Type B pancreatic cell (in vitro differentiated cells): ENCODE data around the gene WEE1. TPM values are rescaled to one million over a fixed set of nuclear protein-coding genes. Genes with fewer than 3 reads are reported as not detected.
"Not testable (repeated sequence)": the region's sequence is repeated elsewhere in the genome, so short reads cannot be mapped to it uniquely, and the experiment has no call there.

ENCODE experiments used
- DNase-seq: peaks from one replicate; pipeline ENCODE4 v3.0.0; 2021; ENCODE audit warnings: mixed read lengths; ENCODE audit not compliant: unreplicated experiment; ENCODE audit errors: extremely low spot score
- H3K27ac Mint-ChIP-seq: 2 replicates; pipeline ENCODE4 v1.8.0; 2021; ENCODE audit warnings: mild to moderate bottlenecking, mixed read lengths
- H3K27me3 Mint-ChIP-seq: 2 replicates; pipeline ENCODE4 v1.8.0; 2021; ENCODE audit warnings: mixed read lengths
- H3K36me3 Mint-ChIP-seq: 2 replicates; pipeline ENCODE4 v1.8.0; 2021; ENCODE audit warnings: mixed read lengths
- H3K4me1 Mint-ChIP-seq: one replicate; pipeline ENCODE4 v1.8.0; 2021; ENCODE audit warnings: mixed read lengths; ENCODE audit not compliant: unreplicated experiment
- H3K4me3 Mint-ChIP-seq: 2 replicates; pipeline ENCODE4 v1.8.0; 2021; ENCODE audit warnings: mild to moderate bottlenecking, mixed read lengths
- H3K9me3 Mint-ChIP-seq: 2 replicates; pipeline ENCODE4 v1.8.0; 2021; ENCODE audit warnings: mixed read lengths
- total RNA-seq: library from RNA; stranded (reverse); gene quantifications from 2 replicates; pipeline ENCODE4 v1.2.1, GENCODE V29; 2021; ENCODE audit warnings: low replicate concordance
- TF ChIP-seq, protein P1 (sequence below): fragments of 200-600 bp; sonication (generic); conservative IDR thresholded peaks from 2 replicates; pipeline ENCODE4 v1.5.0; 2021; ENCODE audit warnings: antibody characterized with exemption, mild to moderate bottlenecking

The WEE1 gene
- total RNA-seq, 1 donor from 2014 or later: 80.1 TPM

DNA sequence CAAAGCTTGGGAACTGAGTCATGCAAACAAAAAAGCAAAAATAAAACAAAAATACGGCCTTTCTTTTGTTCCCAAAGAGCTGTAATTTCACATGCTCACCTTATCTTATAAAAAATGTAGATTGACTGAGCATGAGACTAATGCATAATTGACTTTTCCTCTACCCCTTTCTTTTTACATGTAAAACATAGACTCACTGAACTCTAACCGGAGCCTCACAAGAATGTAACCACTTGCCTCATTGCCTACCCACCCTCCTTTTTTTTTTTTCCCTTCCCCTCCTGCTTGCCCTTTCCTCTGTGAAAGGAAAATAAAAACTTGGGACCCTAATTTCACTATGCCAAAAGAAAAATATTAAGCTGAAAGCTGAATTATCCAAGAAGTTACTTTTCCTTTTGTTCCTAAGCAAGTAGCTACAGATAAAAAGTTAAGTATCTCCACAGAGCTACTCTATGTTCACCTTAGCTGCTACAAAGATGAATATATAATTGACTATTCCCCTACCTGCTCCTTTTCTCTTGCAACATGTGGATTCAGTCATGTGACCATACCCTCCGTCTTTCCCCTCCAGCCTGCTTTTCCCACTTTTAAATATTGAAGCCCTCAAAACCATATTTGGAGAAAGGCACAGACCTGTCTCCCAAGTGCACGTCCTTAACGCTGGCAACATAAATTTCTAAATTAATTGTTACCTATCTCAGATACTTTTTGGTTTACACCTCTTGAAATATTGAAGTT lies 39.6 kb upstream of the WEE1 start:
- Mint-ChIP-seq H3K27ac (peak overlapping the region; percentile 85), H3K27me3 (no peaks in the 10 kb centered on the region), H3K4me1 (peaks cover 30% of the 10 kb centered on the region), H3K36me3 (no peaks in the 10 kb centered on the region), H3K9me3 (no peaks in the 10 kb centered on the region), H3K4me3 (peak overlapping the region; percentile 59)
- TF ChIP-seq, protein P1, sequence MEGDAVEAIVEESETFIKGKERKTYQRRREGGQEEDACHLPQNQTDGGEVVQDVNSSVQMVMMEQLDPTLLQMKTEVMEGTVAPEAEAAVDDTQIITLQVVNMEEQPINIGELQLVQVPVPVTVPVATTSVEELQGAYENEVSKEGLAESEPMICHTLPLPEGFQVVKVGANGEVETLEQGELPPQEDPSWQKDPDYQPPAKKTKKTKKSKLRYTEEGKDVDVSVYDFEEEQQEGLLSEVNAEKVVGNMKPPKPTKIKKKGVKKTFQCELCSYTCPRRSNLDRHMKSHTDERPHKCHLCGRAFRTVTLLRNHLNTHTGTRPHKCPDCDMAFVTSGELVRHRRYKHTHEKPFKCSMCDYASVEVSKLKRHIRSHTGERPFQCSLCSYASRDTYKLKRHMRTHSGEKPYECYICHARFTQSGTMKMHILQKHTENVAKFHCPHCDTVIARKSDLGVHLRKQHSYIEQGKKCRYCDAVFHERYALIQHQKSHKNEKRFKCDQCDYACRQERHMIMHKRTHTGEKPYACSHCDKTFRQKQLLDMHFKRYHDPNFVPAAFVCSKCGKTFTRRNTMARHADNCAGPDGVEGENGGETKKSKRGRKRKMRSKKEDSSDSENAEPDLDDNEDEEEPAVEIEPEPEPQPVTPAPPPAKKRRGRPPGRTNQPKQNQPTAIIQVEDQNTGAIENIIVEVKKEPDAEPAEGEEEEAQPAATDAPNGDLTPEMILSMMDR: no peak
- DNase-seq: no peak

DNA sequence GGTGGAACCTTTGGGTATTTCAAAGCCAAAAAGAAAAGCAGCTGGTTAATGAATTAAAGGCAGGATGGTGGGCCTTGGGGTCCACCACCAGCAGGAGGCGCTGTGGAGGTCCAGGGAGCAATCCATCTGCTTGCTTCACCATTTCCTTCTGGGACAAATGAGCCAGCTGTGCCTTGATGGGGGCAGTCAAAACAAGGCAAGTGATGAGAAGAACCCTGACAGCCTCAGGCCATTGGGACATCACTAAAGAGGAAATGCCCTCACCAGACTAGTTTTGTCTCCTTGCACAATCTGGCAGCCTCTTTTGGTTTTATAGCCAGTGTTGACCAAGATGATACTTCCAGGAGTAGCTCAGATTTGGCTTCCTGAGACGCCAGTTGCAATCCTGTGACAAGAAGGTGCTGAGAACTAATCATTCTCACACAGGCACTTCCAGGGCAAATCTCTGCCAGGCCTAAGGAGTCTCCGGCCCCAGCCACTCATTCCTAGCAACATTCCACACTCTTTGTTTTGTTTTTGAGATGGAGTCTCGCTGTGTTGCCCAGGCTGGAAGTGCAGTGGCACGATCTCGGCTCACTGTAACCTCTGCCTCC lies 38.2 kb upstream of the WEE1 start:
- no peak overlapping the region for H3K4me3 Mint-ChIP-seq
- no peaks in the 10 kb centered on the region for H3K36me3 Mint-ChIP-seq
- H3K27ac Mint-ChIP-seq: no peak overlapping the region
- peaks cover 19% of the 10 kb centered on the region for H3K4me1 Mint-ChIP-seq
- no peaks in the 10 kb centered on the region for H3K27me3 Mint-ChIP-seq
- TF ChIP-seq, protein P1: peak; percentile 86
- no peak for DNase-seq
- no peaks in the 10 kb centered on the region for H3K9me3 Mint-ChIP-seq

- no peak overlapping the region for H3K27ac Mint-ChIP-seq
- TF ChIP-seq, protein P1: no peak
- H3K4me1 Mint-ChIP-seq: peaks cover 11% of the 10 kb centered on the region
- no peaks in the 10 kb centered on the region for H3K9me3 Mint-ChIP-seq
- no peak for DNase-seq
- no peaks in the 10 kb centered on the region for H3K27me3 Mint-ChIP-seq
- no peak overlapping the region for H3K4me3 Mint-ChIP-seq
- H3K36me3 Mint-ChIP-seq: no peaks in the 10 kb centered on the region
Observed at GRCh38 chr11:9538548-9538947, 34.9 kb upstream of the WEE1 start.

- not testable (repeated sequence) for DNase-seq, H3K27ac Mint-ChIP-seq, H3K36me3 Mint-ChIP-seq, H3K9me3 Mint-ChIP-seq, H3K4me1 Mint-ChIP-seq, H3K4me3 Mint-ChIP-seq, H3K27me3 Mint-ChIP-seq
Observed at GRCh38 chr11:9549216-9549615, 24.3 kb upstream of the WEE1 start.

DNA sequence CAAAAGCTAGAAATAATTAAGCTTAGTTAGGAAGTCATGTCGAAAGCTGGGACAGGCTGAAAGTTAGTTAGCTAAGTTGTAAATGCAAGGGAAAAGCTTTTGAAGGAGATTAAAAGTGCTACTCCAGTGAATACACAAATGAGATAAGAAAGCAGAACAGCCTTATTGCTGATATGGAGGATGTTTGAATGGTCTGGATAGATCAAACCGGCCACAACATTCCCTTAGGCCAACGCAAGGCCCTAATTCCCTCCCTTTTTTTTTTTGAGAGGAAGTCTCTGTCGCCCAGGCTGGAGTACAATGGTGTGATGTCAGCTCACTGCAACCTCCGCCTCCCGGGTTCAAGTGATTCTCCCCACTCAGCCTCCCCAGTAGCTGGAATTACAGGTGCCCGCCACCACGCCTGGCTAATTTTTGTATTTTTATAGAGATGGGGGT lies 23.3 kb upstream of the WEE1 start:
- TF ChIP-seq, protein P1: no peak
- Mint-ChIP-seq H3K4me1 (peaks cover 9% of the 10 kb centered on the region), H3K9me3 (no peaks in the 10 kb centered on the region), H3K27me3 (no peaks in the 10 kb centered on the region), H3K4me3 (no peak overlapping the region), H3K27ac (no peak overlapping the region), H3K36me3 (no peaks in the 10 kb centered on the region)
- DNase-seq: no peak

DNA sequence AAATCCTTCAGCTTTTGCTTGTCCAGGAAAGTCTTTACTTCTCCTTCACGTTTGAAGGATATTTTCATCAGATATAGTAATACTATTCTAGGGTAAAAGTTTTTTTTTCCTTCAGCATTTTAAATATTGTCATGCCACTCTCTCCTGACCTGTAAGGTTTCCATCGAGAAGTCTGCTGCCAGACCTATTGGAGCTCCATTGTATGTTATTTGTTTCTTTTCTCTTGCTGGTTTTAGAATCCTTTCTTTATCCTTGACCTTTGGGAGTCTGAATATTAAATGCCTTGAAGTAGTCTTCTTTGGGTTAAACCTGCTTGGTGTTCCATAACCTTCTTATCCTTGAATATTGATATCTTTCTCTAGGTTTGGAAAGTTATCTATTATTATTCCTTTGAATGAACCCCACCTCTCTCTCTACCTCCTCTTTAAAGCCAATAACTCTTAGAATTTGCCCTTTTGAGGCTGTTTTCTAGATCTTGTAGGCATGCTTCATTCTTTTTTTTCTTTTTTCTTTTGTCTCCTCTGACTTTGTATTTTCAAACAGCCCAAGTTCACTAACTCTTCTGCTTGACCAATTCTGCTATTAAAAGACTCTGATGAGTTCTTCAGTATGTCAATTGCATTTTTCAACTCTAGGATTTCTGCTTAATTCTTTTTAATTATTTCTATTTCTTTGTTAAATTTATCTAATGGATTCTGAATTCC lies 12.0 kb upstream of the WEE1 start:
- TF ChIP-seq, protein P1: no peak
- H3K4me1 Mint-ChIP-seq: peaks cover 9% of the 10 kb centered on the region
- no peak overlapping the region for H3K4me3 Mint-ChIP-seq
- no peak for DNase-seq
- H3K9me3 Mint-ChIP-seq: peaks cover 12% of the 10 kb centered on the region
- no peak overlapping the region for H3K27ac Mint-ChIP-seq
- H3K36me3 Mint-ChIP-seq: peaks cover 9% of the 10 kb centered on the region
- H3K27me3 Mint-ChIP-seq: no peaks in the 10 kb centered on the region
